Subcutaneous adipose tissue (tissue), 4 donors: ENCODE data around the gene TRIM8. TPM values are rescaled to one million over a fixed set of nuclear protein-coding genes. Genes with fewer than 3 reads are reported as not detected.

Experiments
- CTCF ChIP-seq: fragments of 450-650 bp; IDR thresholded peaks from one replicate; pipeline ENCODE4 v1.5.1; 2016; ENCODE audit warnings: low read depth, mild to moderate bottlenecking, control low read depth, antibody characterized with exemption, moderate library complexity
- total RNA-seq, 4 donors: library from RNA; depleted of rRNA; stranded (reverse); fragments of >200 nt; gene quantifications; one replicate each; pipeline ENCODE4 v1.1.0, GENCODE V29; 2016

Gene TRIM8
- total RNA-seq, 4 donors from 2014 or later, result 76.3 to 261 (median 111) TPM

DNA sequence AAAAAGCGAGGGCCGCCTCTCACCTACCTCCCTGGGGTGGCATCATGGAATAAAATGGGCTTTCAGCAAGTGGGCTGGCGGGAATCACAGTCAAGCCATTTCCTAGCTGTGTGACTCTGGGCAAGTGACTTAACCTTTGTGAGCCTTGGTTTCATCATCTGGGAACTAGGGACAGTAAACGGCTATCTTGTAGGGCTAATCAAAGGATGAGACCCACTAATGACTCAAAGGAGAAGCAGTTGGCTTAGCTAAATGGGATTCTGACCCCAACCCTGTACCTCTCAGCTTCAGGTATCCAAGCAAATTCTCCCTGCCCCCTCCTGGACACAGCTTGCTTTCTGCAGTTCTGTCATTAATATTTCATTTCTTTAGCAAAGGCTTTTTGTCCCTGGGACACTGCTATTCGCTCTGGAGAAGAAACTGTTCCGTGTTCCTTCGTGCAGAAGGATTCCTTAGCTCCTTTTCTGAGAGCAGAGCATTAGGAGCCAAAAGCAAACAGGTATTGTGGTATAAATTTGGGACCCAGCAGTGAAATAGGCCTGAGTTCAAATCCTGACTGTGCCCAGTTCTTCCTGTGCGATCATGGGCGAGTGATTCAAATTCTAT is 25.9 kb downstream of the TRIM8 start:
- no peak for TF ChIP-seq CTCF

DNA sequence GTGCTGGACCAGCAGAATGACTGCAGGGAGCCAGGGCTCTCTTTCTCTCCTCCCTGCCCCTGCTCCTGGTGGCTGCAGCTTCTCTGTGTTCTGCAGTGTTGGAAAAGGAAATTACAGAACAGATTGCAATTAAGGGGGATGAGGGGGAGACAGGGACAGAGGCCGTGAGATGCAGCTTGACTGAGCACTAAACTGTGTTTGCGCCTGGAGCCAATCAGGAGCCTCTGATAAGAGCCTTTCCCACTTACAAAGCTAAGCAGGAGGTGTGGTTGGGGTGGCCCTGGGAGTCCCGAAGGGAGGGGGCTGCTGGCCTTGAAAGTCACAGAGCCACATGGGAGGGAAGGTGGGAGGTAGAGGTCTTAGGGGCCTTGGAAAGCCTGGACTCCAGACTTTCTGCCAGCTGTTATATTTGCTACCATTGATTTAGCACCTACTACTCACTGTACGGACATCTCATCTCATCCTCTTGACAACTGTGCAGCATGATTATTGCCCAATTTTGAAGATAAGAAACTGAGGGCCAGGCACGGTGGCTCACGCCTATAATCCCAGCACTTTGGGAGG is 26.7 kb downstream of the TRIM8 start:
- no peak for TF ChIP-seq CTCF

DNA sequence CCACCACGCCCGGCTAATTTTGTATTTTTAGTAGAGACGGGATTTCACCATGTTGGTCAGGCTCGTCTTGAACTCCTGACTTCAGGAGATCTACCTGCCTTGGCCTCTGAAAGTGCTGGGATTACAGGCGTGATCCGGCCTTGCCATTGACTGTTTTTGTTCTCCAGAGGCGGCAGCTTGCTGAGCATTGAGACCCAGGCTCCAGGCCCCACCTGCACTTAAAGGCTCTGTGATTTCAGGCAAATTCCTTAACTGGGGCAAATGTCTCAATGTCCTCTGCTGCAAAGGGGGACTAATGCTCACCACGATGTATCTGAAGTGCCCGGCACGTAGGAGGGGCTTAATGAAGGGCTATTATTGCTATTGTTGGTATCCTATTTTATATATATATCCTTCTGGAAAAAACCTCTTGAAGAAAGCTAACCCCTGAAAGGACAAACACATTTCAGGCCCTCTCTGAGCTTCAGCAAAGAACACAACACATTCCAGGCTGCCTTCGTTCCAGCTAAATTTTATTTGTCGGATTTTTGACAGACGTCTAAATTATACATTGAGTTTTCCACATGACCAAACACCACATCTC is 29.0 kb downstream of the TRIM8 start:
- TF ChIP-seq CTCF, result no peak

DNA sequence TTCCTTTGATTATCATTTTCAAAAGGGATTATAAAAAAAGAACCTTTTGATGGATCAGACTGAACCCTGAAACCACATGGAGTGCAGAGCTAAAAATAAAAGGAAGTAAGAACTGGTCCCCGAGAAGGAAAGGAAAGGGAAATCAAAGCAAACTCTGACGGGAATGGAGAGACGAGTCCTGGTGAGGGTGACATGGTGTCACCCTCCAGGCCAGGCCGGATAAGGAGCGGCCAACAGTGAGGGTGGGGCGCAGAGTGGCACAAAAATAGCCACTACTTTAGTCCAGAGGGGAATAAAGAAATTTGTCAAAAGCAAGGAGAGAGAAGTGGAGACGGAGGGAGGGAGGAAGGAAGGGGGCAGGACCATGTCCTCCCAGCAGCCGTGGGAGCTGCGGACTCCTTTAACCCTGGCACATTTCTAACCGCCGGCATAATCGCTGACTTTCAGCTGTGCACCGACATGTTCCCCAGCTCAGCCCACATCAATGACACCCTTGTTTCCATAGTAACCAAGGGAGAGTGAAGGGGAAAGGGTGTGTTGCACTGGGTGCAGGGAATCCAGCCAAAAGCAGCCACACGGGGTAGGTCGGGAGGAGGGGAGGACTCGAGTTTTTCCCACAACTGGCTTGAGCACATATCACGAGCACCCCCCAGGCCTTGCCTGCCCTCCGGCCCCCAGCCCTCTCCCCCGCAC is 29.7 kb downstream of the TRIM8 start:
- no peak for TF ChIP-seq CTCF

- no peak for TF ChIP-seq CTCF
Observed at GRCh38 chr10:102674566-102674965, 30.3 kb downstream of the TRIM8 start.

- no peak for TF ChIP-seq CTCF
Observed at GRCh38 chr10:102675011-102675665, 30.9 kb downstream of the TRIM8 start.
